Esophagus muscularis mucosa (tissue), 4 donors: ENCODE data around the gene GRIN2D.

Source experiments
- CTCF ChIP-seq, 3 experiments: fragments of 200-600 bp in 2 of 3; fragments of 450-650 bp in 1 of 3; sonication (generic) in 2 of 3; IDR thresholded peaks; one replicate each; pipeline ENCODE4 v1.5.1; 2017 to 2019; ENCODE audit warnings: antibody characterized with exemption in 3 of 3, mild to moderate bottlenecking in 2 of 3, moderate library complexity in 1 of 3
- EP300 ChIP-seq: sonication (generic); formaldehyde crosslinking; IDR thresholded peaks from one replicate; pipeline ENCODE4 v1.6.1; 2017; ENCODE audit warnings: antibody characterized with exemption
- POLR2A ChIP-seq: fragments of 450-650 bp; IDR thresholded peaks from one replicate; pipeline ENCODE4 v1.6.1; 2017; ENCODE audit warnings: antibody characterized with exemption, moderate library complexity, mild to moderate bottlenecking, low read depth

- TF ChIP-seq CTCF (IDR thresholded peaks at IDR 0.05) (no peak), POLR2A (no peak), EP300 (no peak)
Measured at GRCh38 chr19:48346191-48346590, 47.3 kb upstream of the GRIN2D start.
